HEK293 (cell line): ENCODE measurements around the gene CTAG1A.
"Not testable (repeated sequence)": the region's sequence is repeated elsewhere in the genome, so short reads cannot be mapped to it uniquely, and the experiment has no call there.

ENCODE experiments used
- CTCF ChIA-PET: fragments of 350-600 bp; formaldehyde crosslinking; extraction: SDS; loops from one replicate; lab custom pipeline; 2021; ENCODE audit warnings: antibody characterized with exemption; lab: Yijun Ruan, JAX
- POLR2A ChIA-PET: fragments of 300-600 bp; formaldehyde crosslinking; extraction: SDS; loops from one replicate; lab custom pipeline; 2020; ENCODE audit warnings: antibody characterized with exemption, inconsistent platforms; lab: Yijun Ruan, JAX
- H3K27ac ChIP-seq: fragments of 200-500 bp; sonication (Bioruptor generic); 2 replicates; pipeline ENCODE4 v1.5.1; 2014; ENCODE audit warnings: low read depth, low read length, control low read depth, inconsistent platforms; ENCODE audit errors: extremely low read depth
- H3K36me3 ChIP-seq, 2 experiments: fragments of 200-500 bp in 1 of 2; sonication (Bioruptor generic) in 1 of 2; 1 replicate in 1 of 2; 2 replicates in 1 of 2; pipeline ENCODE4 v1.5.1; 2014 to 2017; ENCODE audit warnings: inconsistent platforms in 2 of 2, low read length in 2 of 2; ENCODE audit not compliant: control insufficient read depth in 2 of 2, insufficient read depth in 1 of 2
- H3K4me1 ChIP-seq: fragments of 200-500 bp; sonication (Bioruptor generic); 2 replicates; pipeline ENCODE4 v1.5.1; 2014; ENCODE audit warnings: mild to moderate bottlenecking, low read length, inconsistent platforms; ENCODE audit not compliant: control insufficient read depth, insufficient read depth
- H3K4me3 ChIP-seq: 2 replicates; pipeline ENCODE4 v1.5.1; 2011; ENCODE audit warnings: low read depth, mild to moderate bottlenecking, control low read depth, low read length, moderate library complexity
- H3K9me3 ChIP-seq: fragments of 200-500 bp; sonication (Bioruptor generic); 2 replicates; pipeline ENCODE4 v1.5.1; 2014; ENCODE audit warnings: low read depth, low read length, inconsistent platforms; ENCODE audit not compliant: control insufficient read depth, insufficient read depth

CTAG1A gene

DNA sequence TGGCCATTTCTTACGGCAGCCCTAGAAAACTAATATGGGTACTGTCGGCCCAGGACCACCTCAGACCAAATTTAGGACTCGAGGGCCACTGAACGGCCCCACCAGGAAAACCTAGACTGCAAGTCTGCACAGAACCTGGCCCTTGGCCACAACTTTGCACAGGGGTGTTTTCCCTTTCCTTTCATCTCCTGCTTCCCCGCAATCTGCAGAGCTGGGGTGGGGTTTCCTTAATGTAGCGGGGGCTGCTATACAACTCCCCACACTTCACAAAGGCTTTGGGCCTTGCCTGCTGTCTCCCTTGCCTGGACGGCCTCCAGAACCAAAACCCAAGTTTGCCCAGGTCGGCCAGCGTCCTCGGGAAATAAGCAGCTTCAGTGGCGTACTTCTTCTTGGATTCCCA, 46.0 kb downstream of the CTAG1A start:
- H3K4me3 ChIP-seq, CTCF ChIA-PET, POLR2A ChIA-PET, H3K36me3 ChIP-seq, H3K27ac ChIP-seq, H3K9me3 ChIP-seq, H3K4me1 ChIP-seq: not testable (repeated sequence)

DNA sequence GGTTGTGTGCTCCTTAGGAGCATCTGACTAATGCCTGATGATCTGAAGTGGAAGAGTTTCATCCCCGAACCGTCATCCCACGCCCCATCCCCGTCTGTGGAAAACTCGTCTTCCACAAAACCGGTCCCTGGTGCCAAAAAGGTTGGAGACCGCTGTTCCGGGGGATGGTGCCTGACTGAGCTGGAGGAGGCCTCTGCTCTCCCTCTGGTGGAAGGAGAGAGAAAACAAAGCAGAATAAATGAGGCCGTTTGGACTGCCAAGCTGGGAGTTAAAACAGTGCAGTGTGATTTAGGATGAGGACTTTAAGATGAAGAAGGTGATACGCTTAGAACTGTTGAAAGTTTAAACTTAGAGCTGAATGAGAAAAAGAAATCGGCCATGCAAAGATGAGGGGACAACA, 48.7 kb downstream of the CTAG1A start:
- CTCF ChIA-PET, H3K9me3 ChIP-seq, H3K27ac ChIP-seq, H3K36me3 ChIP-seq, POLR2A ChIA-PET, H3K4me3 ChIP-seq, H3K4me1 ChIP-seq: not testable (repeated sequence)
